CD4-positive, alpha-beta T cell treated with Interleukin-6 at 100 ng/mL for 8 hours (primary cell): ENCODE results near the gene ZNF77.
"Not testable (repeated sequence)": the region's sequence is repeated elsewhere in the genome, so short reads cannot be mapped to it uniquely, and the experiment has no call there.

Experiments
- DNase-seq: peaks from one replicate; pipeline ENCODE4 v3.0.0-alpha.2; 2020; ENCODE audit warnings: mixed read lengths, low spot score

The ZNF77 gene

DNA sequence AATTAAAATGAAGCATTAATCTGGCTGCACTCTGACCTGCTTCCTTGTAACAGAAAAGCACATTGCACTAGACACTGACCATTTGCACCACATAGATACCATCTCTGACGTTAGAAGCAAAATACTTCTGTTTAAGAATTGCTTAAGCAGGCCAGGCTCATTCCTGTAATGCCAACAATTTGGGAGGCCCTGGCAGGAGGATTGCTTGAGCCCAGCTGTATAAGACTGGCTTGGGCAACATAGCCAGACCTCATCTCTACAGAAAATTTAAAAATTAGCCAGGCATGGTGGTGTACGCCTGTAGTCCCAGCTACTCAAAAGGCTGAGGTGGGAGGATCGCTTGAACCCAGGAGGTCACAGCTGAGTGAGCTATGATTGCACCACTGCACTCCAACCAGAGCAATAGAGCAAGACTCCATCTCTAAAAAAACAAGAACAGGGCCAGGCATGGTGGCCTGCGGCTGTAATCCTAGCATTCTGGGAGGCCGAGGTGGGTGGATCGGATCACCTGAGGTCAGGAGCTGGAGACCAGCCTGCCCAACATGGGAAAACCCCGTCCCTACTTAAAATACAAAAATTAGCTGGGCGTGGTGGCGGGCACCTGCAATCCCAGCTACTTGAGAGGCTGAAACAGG lies 25.5 kb upstream of the ZNF77 start:
- DNase-seq, result no peak

DNA sequence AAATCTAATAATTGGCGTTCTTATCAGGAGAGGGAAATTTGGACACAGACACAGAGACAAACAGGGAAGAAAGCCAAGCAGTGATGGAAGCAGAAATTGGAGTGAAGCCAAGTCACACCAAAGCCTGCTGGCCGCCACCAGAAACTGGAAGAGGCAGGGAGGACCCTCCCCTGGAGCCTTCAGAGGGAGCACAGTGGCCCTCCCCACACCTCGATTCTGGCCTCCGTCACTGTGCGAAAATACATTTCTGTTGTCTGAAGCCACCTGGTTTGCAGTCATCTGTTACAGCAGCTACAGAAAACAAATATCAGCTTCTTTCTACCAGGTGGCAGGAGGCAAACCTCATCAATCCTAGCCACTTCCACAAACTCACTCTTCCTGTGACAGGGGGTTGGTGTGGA lies 24.3 kb upstream of the ZNF77 start:
- no peak for DNase-seq

DNA sequence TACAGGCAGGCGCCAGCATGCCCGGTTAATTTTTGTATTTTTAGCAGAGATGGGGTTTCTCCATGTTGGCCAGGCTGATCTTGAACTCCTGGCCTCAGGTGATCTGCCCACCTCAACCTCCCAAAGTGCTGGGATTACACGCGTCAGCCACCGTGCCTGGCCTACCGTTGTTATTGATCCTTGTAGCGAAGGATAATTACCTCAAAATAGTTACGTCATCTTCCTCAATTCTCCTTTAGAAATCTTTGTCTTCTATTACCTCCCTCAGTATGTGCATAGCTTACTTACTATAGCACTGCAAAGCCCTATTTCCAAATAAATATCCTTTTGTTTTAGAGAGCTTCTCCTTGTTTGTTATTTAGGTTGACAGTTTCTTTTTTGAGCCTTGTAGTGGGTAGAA lies 23.2 kb upstream of the ZNF77 start:
- DNase-seq, result no peak

DNA sequence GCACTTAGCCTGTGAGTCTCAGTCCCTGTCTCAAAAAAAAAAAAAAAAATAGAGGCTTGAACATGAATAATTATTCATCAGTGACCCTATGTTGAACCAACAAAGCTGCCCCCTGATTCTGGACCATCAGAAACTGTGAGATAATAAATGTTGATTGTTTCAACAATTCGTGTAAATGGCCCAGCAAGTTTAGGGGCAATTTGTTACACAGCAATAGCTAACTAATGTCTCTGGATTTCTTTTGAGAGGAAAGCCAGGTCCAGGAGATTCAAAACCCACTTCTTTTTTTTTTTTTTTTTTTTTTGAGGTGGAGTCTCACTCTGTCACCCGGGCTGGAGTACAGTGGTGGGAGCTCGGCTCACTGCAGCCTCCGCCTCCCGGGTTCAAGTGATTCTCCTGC lies 20.1 kb upstream of the ZNF77 start:
- no peak for DNase-seq

DNA sequence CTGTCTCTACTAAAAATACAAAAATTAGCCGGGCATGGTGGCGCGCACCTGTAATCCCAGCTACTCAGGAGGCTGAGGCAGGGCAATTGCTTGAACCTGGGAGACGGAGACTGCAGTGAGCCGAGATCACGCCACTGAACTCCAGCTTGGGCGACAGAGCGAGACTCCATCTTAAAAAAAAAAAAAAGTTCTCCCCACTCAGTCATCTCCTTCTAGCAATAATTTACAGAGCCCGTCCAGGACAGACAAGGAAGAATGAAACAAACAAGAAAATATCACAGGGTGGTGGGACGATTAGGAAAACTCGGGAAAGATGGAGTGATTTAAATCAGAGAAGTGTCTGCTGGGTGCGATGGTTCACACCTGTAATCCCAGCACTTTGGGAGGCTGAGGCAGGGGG lies 18.9 kb upstream of the ZNF77 start:
- DNase-seq, result not testable (repeated sequence)

DNA sequence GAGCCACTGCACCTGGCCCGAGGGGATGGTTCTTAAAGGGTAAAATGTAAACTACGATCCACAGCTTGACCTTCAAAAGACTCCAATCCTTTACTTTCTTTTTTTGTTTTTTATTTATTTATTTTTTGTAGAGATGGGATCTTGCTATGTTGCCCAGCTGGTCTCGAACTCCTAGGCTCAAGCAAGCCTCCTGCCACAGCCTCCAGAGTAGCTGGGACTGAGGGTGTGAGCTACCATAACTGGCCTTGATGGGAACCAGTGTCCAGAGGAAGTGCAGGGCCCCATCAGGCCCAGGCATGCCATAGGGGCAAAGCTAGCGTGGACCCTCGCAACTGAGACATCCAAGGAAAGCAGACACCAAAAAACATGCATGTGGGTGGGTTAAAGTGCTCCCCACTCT lies 18.4 kb upstream of the ZNF77 start:
- no peak for DNase-seq

DNA sequence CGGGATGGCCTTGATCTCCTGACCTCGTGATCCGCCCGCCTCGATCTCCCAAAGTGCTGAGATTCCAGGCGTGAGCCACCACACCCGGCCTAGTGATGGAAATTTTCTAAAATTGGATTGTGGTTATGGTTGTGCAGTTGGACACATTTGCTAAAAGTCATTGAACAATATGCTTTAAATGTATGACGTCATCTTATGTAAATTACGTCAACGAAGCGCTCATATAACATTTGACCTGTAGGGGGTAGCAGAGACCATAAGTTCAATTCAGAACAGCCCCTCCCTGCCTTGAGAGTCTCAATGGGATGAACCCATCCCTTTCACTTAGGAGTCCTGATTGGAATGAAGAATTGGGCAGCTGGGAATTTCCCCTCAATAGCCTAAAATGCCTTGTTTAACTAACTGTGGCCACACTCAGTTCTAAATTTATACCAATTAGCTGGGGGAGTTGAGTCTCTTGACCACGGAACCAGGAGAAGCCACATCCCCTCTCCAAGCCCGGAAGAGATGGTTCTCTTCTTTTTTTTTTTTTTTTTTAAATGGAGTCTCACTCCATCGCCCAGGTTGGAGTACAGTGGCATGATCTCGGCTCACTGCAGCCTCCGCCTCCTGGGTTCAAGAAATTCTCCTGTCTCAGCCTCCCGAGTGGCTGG lies 17.4 kb upstream of the ZNF77 start:
- peak; percentile 61 for DNase-seq

DNA sequence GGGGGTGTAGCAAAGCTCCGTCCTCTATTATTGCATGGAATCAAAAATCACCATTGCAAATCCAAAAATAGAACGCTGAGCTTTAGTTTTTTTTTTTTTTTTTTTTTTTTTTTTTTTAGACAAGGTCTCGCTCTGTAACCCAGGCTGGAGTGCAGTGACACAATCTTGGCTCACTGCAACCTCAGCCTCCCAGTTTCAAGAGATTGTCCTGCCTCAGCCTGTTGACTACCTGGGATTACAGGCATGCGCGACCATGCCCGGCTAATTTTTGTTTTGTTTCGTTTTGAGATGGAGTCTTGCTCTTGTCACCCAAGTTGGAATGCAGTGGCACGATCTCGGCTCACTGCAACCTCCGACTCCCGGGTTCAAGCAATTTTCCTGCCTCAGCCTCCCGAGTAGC lies 15.3 kb upstream of the ZNF77 start:
- no peak for DNase-seq

DNA sequence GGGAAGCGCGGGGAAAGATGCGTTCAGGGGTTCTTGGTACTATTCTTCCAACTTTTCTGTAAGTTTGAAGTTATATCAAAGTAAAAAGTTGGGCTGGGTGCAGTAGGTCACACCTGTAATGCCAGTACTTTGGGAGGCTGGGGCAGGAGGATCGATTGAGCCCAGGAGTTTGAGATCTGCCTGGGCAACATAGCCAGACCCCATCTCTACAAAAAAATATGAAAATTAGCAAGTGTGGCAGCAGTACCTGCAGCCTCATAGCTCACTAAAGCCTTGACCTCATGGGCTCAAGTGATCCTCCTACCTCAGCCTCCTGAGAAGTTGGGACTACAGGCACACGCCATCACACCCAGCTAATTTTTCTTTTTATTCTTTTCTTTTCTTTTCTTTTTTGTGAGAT lies 12.4 kb upstream of the ZNF77 start:
- no peak for DNase-seq

DNA sequence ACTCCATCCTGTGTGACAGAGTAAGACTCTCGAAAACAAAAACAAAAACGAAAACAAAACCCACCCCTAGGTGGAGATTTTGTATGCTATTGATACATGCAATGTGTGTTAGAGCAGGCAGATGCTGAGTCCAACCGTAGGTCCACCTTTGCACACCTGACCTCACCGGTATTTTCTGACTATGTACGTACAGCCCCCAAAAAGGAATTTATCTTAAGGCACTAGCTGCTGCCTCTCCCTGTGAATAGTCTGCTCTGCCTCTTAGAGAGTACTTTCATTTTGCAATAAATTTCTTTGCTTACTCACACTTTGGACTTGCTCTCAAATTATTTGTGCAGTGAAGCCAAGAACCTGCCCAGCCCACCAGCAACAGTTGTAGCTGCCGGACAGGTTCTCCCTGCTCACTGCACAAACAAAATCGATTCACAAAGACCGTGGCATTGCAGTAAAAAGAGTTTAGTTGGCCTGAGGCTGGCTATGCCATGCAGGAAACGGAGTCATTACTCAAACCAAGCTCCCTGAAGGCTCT lies 8.2 kb upstream of the ZNF77 start:
- DNase-seq, result no peak

DNA sequence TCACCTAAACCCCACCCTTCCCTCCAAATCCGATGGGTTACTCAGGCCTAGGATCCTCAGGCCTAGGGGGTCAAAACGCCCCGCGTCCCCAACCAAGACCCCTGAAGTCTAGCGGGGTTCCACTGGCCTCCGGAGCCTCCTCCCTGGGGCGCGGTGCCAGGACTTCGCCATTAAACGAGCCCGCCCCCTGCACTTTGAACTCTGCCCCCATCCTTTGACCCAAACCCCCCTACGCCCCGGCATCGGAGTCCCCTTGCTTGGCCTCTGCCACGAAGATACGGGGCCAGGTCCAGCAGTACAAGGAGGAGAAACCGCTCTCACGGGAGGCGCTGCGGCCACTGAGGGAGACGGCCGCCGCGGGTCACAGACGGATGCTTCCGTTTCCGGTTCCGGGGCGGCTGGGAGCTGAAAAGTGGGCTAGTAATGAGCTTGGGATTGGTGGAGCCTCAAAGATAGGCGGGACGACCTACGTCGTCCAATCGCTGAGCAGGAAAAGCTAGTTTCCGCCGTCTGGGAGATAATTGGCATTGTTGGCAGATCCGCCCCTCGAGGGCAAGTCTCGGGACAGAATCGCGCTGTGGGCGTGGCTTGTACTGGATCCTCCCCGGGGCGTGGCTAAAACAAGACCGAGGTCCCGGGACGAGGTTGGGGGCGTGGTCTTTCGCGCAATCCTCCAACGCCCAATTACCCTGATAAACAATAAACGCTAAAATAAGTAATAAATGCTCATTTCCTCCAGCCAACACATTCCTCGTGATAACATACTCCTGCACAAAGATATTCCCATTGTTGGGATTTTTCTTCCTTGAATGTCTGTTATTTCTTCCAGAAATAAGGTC lies 5.7 kb upstream of the ZNF77 start:
- peak; percentile 100 for DNase-seq

DNA sequence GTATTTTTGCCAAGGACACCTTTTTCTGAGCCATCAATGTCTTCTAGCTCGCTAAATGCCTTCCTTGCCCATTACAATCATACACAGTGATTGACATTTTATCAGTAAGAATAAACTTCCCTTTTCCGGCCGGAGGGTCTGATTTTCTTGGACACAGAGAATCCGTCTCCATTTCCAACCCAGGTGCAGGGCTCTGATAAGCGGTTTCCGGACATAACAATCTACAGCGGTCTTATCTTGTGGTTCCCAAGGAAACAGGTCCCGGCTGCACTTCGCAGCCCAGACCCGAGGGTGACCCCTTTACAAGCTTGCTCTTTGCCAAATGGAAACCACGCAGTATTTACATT lies 5.1 kb upstream of the ZNF77 start:
- no peak for DNase-seq

DNA sequence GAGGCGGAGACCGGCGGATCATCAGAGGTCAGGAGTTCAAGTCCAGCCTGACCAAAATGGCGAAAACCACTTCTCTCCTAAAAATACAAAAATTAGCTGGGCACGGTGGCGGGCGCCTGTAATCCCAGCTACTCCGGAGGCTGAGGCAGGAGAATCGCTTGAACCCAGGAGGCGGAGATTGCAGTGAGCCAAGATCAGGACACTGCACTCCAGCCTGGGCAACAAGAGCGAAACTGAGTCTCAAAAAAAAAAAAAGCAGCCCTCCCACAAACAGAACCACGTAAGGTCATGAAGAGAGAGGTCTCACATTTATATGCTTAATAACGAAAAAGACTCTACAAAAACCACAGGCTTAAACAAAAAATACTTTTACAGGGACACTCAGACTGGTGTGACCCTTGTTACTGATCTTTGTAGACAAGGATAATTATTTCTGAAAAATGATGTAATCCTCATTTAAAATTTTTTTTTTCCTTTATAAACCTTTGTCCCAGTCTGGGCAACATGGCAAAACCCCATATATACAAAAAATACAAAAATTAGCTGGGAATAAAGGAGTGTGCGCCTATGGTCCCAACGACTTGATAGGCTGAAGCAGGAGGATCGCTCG lies 909 bp upstream of the ZNF77 start:
- DNase-seq, result no peak

DNA sequence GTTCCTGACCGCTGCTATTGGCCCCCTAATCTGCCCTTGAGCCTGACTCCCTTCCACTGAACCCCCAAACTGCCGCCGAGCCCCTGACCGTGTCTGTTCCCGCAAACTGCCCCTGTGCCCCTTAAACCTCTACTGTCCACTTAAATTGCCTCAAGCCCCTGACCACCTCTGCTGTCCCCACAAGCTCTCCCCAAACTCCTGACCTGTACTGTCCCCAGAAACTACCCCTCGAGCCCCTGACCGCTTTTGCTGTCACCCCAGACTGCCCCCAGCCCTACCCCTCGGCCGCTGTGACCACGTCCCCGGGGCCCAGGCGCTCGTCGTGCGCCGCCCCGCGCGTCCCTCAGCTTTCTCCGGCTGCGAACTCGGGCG lies 382 bp downstream of the ZNF77 start:
- DNase-seq, result no peak

DNA sequence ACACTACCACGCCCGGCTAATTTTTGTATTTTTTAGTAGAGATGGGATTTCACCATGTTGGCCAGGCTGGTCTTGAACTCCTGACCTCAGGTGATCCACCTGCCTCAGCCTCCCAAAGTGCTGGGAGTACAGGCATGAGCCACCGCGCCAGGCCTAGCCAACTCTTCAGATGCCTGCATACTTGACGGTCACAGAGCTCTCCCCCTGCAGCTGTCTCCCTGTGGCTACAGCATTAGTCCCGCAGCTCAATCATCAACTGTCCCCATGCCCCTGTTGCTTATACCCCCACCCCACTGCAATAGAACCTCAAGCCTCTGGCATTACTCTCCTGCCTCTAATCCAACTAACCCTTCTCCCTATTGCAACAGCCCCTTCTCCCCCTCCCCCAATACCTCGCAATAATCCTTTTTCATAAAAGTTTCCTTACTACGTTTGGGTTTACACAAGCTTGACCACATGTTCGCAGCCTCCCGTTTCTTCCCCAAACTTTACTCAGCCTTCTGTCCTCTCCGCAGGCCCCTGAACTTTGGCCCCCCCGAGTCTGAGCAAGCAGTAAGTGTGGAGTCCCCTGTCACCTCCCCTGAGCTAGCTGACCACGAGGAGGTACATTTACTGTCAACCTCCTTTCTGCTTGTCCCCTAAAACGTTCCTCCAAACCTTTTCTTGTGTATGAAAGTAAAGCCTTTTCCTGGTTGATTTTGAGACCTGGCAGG lies 1.7 kb downstream of the ZNF77 start:
- DNase-seq, result no peak

DNA sequence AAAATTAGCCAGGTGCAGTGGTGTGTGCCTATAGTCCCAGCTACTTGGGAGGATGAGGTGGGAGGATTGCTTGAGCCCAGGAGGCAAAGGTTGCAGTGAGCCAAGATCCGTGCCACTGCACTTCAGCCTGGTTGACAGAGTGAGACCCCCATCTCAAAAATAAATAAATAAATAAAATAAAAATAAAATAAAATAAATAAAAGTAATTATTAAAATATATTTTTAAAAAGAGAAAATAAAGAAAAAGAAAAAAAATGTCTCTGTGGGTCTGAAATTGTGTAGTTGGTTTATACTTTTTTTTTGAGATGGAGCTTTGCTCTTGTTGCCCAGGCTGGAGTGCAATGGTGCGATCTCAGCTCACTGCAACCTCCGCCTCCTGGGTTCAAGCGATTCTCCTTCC lies 8.9 kb downstream of the ZNF77 start:
- not testable (repeated sequence) for DNase-seq

DNA sequence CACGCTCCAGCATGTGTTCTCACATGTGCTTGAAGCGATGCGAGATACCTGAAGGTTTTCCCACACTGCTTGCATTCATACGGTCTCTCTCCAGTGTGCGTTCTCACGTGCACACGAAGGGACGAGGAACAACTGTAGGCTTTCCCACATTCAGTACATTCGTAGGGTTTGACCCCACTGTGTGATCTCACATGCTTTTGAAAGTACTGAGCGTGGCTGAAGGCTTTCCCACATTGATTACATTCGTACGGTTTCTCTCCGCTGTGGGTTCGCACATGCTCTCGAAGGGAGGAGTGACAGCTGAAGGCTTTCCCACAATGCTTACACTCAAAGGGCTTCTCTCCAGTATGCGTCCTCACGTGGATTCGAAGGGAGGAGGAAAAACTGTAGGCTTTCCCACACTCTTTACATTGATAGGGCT lies 11.3 kb downstream of the ZNF77 start:
- no peak for DNase-seq

DNA sequence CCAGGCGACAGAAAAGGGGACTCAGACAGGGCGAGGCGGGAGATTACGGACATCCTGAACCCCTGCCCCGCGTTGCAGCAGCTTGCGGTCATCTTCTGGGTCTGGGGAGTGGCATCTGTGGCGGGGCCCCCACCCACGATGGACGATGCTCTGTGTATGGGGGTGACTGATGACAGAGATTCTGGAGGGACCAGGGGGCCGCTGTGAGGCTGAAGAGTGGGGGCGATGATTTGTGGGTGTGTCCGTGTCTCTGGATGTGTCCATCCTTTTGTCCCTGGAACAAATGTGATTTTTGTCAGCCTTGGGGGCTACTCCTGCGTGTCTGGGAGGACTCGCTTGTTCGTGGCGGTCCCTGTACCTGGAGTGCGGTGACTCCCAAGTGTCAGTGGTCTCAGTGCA lies 17.7 kb downstream of the ZNF77 start:
- no peak for DNase-seq

DNA sequence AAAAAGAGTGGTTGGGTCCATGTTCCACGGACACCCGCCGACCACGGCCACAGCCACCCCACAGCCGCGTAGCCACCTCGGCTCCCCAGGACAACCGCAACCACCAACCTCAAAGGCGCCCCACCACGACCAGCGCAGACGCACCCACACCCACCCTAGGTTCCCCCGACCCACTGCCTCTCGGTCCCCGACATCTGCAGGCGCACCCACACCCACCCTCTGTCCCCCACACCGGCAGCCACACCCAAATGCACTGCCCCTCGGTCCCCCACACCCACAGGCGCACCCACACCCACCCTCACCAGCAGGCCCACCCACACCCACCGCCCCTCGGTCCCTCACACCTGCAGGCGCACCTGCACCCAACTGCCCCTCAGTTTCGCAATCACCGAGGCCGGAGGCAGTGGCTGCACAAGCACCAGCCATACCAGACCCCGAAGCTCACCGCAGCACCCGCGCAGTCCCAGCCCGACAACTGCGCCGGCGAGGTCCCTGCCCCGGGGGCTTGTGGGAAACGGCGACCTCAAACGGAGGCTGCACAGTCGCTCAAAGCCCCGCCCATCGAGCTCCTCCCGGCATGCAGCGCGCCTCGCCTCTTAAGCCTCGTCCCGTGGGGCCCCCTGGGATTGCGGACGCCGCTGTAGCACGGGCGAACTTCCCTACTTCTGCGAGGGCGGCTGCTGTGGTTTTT lies 18.3 kb downstream of the ZNF77 start:
- DNase-seq, result no peak

DNA sequence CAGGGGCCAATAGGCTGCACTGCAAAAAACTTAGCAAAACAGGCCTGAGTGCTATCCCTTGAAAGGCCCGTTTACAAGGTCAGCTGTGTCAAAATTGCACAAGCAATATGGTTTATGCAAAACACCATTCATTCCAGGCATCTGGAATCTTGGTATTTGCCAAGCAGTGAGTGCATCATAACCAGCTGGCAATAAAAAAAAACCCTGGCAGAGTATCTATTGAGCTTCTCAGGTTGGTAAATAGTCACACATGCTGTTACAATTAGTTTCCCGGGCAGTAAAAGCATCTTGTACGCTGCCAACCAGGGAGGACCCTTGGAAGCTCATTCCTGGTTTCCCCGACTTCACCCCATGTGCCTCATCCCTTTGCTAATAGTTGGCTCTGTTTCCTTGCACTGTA lies 21.3 kb downstream of the ZNF77 start:
- no peak for DNase-seq

DNA sequence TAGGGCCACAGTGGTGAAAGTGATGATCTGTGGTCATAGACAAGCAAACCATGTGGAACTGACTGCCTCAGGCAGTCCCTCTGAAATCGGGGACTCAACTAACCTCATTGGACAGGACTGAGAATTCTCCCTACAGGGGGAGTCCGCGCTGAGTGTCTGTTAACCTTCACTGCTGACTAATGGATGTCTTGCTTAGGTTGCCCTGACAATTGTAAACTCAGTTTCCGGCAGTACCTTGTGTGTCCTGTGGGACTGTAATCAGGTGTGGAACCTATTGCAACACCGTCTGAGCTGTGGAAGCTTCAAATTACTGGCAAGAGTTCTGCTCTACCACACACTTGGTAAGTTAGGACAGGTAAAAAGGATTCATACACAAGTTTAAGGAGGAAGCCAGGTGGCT lies 21.8 kb downstream of the ZNF77 start:
- no peak for DNase-seq
